Kidney (tissue), 14 donors: ENCODE measurements around the gene TEKT3. TPM values are rescaled to one million over a fixed set of nuclear protein-coding genes. Genes with fewer than 3 reads are reported as not detected.

Source experiments
- DNase-seq, 5 donors: peaks; one replicate each; pipeline ENCODE4 v3.0.0-alpha.2; 2013 to 2020
- FAIRE-seq: peaks from 2 replicates; lab custom pipeline; 2012; peaks lifted over from hg19 to GRCh38; lab: Jason Lieb, UNC
- H3K27ac ChIP-seq, 2 donors: one replicate each; pipeline ENCODE4 v1.7.0; 2013; ENCODE audit warnings: low read depth in 2 of 2, low read length in 2 of 2, inconsistent platforms in 1 of 2
- H3K27me3 ChIP-seq: one replicate; pipeline ENCODE4 v1.7.1; 2013; ENCODE audit warnings: low read length, inconsistent platforms; ENCODE audit not compliant: control insufficient read depth, insufficient read depth
- H3K36me3 ChIP-seq, 3 donors: one replicate each; pipeline versions ENCODE4 v1.7.0 to v1.7.1; 2013; ENCODE audit warnings: low read length in 3 of 3, control low read depth in 1 of 3, inconsistent platforms in 1 of 3; ENCODE audit not compliant: insufficient read depth in 3 of 3, control insufficient read depth in 2 of 3
- H3K4me1 ChIP-seq, 3 donors: one replicate each; pipeline versions ENCODE4 v1.7.0 to v1.7.1; 2013; ENCODE audit warnings: low read length in 3 of 3, inconsistent platforms in 1 of 3, low read depth in 1 of 3; ENCODE audit not compliant: control insufficient read depth in 2 of 3, insufficient read depth in 2 of 3
- H3K4me3 ChIP-seq, 3 donors: one replicate each; pipeline versions ENCODE4 v1.7.0 to v1.8.1; 2013; ENCODE audit warnings: low read length in 3 of 3, control low read depth in 1 of 3, inconsistent platforms in 1 of 3
- H3K9ac ChIP-seq, 3 donors: one replicate each; pipeline versions ENCODE4 v1.7.0 to v1.7.1; 2013; ENCODE audit warnings: low read length in 3 of 3, control low read depth in 1 of 3, inconsistent platforms in 1 of 3
- H3K9me3 ChIP-seq, 3 donors: one replicate each; pipeline versions ENCODE4 v1.7.0 to v1.7.1; 2013; ENCODE audit warnings: low read length in 3 of 3, control low read depth in 1 of 3, inconsistent platforms in 1 of 3; ENCODE audit not compliant: control insufficient read depth in 2 of 3, insufficient read depth in 1 of 3
- intact Hi-C: fragments of 100-400 bp; cut with DNase I; formaldehyde crosslinking; loops from one replicate; pipeline ENCODE4 v1.11.1; 2022
- polyA plus RNA-seq: library from polyadenylated mRNA; stranded (reverse); fragments of 350-450 nt; fragmentation: Illumina TruSeq; extraction: RNeasy Lipid Tissue Mini Kit (QIAGEN cat#74804); gene quantifications from one replicate; pipeline ENCODE4 v1.2.3, GENCODE V29; 2014; ENCODE audit warnings: low read depth, low replicate concordance; ENCODE audit not compliant: insufficient read depth
- total RNA-seq: library from RNA; stranded (reverse); fragmentation: NEBNext Ultra II Directional; extraction: Animal tissue kit (Norgen Biotek cat#: 25700); gene quantifications from one replicate; pipeline ENCODE4 v1.2.1, GENCODE V29; 2021
- TF ChIP-seq, protein P1 (sequence below): IDR thresholded peaks from 3 replicates; pipeline ENCODE4 v1.5.1; 2012; ENCODE audit warnings: mild to moderate bottlenecking, moderate library complexity, borderline replicate concordance; ENCODE audit not compliant: insufficient read depth; ENCODE audit errors: extremely low read depth
- donor health status: control.
- donor health status: control.
- donor health status: control.
- donor health status: control.
- donor health status: control.
- donor health status: DM: yes; HTN: yes; CAD: no.
- donor health status: Normal renal cell carcinoma (clear cell type).

Gene TEKT3
- total and polyA plus RNA-seq, 2 donors from 2014 or later = 1.4 TPM; not detected in 1

DNA sequence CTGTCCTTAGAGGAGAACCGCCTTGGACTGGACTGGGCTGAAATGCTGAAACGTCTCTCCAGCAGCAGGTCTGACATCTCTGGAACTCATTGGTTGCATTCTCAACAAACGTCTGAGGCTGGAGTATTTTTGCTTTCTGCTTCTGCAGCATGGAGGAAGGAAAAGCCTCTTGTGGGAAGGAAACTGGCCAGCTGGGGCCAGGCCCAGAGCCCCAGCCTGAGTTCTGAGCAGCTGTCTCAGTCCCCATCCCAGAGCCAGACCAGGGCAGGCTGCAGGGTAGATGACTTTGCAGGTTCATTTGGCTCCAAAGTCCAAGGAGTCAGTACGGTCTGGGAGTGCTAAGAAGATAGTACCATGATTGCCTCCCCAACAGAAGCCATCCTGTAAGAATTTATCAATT lies 18.3 kb downstream of the TEKT3 start:
- intact Hi-C loops = no loop called here
- Histone ChIP-seq H3K27ac (no peak overlapping the region), H3K36me3 (no peaks in the 10 kb centered on the region), H3K9me3 (no peaks in the 10 kb centered on the region), H3K9ac (no peak overlapping the region), H3K4me3 (no peak overlapping the region), H3K27me3 (no peaks in the 10 kb centered on the region), H3K4me1 (no peaks in the 10 kb centered on the region)
- DNase-seq (no peak), FAIRE-seq (no peak)
- TF ChIP-seq, protein P1, sequence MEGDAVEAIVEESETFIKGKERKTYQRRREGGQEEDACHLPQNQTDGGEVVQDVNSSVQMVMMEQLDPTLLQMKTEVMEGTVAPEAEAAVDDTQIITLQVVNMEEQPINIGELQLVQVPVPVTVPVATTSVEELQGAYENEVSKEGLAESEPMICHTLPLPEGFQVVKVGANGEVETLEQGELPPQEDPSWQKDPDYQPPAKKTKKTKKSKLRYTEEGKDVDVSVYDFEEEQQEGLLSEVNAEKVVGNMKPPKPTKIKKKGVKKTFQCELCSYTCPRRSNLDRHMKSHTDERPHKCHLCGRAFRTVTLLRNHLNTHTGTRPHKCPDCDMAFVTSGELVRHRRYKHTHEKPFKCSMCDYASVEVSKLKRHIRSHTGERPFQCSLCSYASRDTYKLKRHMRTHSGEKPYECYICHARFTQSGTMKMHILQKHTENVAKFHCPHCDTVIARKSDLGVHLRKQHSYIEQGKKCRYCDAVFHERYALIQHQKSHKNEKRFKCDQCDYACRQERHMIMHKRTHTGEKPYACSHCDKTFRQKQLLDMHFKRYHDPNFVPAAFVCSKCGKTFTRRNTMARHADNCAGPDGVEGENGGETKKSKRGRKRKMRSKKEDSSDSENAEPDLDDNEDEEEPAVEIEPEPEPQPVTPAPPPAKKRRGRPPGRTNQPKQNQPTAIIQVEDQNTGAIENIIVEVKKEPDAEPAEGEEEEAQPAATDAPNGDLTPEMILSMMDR = no peak

DNA sequence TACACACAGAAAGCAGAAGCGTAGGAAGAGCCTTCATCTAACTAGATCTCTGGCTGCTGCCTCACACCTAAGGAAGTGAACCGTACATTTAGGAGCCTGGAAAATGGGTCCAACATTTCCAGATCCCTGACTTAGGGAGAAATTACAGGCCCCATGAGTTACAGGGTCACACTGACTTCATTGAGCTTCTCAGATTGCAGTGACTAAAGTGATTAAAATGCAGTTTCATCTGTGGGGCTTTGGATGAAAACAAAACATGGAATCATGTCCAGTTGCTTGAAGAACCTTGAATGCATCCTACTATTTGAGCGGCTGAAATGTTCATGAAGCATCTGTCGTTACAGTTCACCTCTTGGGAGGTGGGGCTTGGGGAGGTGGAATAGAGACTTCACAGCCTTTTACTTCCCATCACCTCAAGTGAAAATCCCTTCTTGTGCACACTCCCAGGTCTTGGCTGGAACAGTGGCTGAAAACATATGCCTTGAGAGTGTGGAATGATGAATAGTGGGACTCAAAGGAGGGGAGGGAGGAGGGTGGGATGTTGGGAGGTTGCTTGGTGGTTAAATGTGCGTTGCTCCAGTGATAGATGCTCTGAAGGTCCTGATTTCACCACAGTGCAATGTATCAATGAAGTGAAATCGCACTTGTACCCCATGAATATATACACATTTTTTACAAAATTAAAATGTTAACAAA lies 19.7 kb downstream of the TEKT3 start:
- no peaks in the 10 kb centered on the region for H3K36me3 ChIP-seq
- FAIRE-seq (no peak), DNase-seq (no peak)
- H3K27me3 ChIP-seq = no peaks in the 10 kb centered on the region
- no peak overlapping the region for H3K9ac ChIP-seq
- H3K27ac ChIP-seq = no peak overlapping the region
- TF ChIP-seq, protein P1 = no peak
- no peak overlapping the region for H3K4me3 ChIP-seq
- H3K9me3 ChIP-seq = no peaks in the 10 kb centered on the region
- intact Hi-C loops = no loop called here
- H3K4me1 ChIP-seq = no peaks in the 10 kb centered on the region

DNA sequence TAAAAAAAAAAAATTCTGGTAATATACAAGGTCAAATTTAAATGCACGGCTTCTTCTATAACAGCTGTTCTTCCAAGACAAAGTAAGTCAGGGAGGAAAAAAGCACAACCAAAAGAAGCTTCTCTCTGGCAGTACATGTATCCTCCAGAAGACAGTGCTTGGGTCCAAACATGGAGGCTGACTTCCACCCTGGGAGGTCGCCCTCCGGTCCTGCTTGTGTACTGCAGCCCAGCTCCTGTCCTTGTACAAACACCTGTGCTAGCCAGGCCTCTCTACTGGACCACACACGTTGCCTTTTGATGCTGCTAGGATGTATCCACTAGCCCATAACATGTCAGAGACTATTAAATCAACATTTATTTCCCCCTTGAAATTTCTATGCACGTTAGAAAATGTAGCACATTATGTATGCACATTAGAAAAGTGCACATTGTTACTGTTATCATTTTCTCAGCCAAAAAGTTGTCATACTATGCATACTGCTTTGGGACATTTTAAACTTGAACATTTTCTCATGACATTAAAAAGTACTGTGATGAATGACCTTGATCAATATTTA lies 21.9 kb downstream of the TEKT3 start:
- H3K4me1 ChIP-seq = no peaks in the 10 kb centered on the region
- peak in 1 of 5 donors; percentile 27 for DNase-seq
- no peaks in the 10 kb centered on the region for H3K9me3 ChIP-seq
- H3K36me3 ChIP-seq = no peaks in the 10 kb centered on the region
- no peak overlapping the region for H3K4me3 ChIP-seq
- no peak overlapping the region for H3K27ac ChIP-seq
- intact Hi-C loops = no loop called here
- H3K9ac ChIP-seq = no peak overlapping the region
- no peaks in the 10 kb centered on the region for H3K27me3 ChIP-seq
- TF ChIP-seq, protein P1 = no peak
- FAIRE-seq = no peak
